Superior temporal gyrus (tissue), 1 donor: Measurements from ENCODE around the gene PGLYRP1.

Source experiments
- DNase-seq: peaks from one replicate; pipeline ENCODE4 v3.0.0-alpha.2; 2016; ENCODE audit errors: extremely low spot score

The PGLYRP1 gene

DNA sequence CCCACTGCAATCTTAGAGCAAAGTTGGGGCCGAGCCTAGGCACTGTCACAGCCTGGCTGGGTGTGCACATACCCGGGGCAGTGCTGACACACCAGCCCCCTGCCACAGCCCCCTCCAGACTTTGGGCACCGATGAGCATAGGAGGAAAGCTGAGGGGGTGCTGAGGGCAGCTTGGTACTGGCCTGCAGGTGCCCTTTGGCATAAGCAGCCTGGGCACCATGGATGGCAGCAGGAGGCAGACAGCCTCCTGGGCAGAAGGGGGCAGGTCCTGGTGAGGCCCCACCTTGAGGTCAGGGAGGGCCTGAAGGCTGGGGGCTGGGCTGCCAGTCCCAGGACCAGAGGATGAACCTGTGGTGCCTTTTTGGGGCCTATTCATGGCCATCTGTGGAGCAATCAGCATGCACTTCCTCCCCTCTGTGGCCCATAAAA, 9.8 kb upstream of the PGLYRP1 start:
- DNase-seq = no peak

DNA sequence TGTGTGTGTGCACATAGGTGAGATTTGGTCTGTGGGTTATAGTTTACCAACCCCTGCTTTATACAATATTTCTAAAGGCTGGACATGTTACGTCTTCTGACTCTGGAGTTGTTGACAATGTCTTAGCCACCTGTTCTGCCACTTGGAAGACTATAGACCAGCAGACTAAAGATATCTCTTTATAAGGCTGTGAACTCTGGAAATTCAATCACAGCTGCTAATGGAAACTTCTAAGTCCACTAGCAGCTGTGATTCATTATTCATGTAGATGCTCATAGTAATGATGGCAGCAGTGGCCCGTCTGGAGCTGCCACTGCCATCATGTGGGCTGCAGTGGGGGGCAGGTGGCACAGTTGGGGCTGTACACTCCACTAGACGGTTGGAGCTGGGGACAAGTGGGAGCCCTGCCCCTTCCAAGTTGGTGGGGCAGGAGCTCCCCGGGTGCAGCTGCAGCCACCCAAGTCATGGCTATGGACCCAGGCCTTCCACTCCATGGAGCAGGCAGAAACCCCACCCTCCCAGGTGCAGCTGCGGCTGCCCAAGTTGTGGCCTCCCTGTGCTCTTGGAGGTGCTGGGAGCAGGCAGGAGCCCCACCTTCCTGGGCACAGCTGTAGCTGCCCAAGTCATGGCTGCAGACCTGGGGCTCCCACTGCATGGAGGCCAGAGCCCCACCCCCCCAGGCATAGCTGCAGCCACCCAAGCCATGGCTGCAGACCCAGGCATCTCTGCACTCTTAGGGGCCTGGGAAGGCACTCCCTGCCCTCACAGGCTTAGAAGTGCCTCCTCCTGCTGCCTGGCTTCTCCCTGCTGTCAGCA, 9.1 kb upstream of the PGLYRP1 start:
- DNase-seq = no peak

DNA sequence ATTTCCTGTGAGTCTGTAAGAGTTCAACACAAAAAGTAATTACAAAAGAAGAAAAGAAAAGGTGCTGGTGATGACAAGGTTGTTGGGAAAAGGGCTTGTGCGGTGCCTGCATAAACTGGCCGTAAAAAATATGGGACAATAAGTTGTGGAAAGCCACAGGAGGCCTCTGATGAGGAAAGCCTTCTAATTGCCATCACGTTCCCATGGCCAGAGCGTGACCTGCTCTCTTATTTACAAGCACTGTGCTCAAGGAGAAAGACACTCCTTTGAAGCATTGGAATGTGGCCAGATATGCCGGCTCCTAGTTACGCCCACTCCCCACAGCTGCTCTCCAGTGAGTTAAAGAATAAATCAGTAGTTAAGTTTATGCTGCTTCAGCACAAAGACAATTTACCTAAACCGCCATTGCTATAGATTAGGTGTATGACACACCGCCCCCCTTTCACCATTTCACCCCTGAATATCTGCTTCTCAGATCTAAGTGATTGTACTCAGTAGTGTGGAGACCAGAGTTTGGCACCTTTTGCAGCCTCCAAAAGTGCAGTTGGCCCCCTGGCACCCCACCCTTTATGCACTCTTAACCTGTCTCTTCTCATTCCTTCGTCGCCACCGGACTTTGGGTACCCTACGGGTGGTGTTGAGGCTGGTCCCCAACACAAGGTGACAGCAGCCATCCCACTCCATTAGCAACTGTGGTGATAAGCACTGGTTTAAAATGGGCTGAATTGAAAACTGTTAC, 8.1 kb upstream of the PGLYRP1 start:
- no peak for DNase-seq

DNA sequence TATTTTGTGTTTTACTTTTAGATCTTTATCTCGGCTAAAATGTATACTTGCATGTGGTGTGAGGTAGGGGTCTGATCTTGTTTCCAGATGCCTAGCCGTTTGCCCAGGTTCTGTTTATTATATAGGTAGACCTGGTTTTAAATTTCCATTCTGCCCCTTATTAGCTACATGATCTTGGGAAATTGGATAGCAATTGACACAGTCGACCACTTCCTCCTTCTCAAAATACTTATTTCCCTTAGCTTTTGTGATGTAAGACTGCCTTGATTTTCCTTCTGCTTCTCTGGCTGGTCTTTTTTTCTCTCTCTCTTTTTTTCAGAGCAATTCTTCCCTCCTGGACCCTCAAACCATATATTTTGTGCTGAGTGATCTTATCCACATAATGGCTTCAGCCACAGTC, 3.0 kb upstream of the PGLYRP1 start:
- no peak for DNase-seq

DNA sequence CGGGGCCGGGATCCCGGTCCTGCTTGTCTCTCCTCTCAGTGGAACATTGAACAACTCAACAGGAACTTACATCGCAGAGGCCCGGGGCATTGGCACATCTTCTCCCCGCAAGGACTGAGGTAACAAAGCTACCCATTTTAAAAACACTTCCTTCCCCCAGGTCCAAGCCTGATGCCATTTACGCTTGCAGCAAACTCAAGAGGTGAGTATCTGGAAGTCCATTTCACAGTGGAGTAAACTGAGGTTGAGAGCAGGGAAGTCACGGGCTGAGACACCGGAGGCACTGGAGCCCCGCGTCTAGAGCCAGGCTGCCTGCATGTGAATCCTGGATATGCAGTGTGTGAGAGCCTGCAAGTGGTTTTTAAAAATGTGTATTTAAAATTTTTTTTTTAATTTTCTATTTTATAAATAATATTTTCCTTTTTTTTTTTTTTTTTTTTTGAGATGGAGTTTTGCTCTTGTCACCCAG, 492 bp upstream of the PGLYRP1 start:
- no peak for DNase-seq

DNA sequence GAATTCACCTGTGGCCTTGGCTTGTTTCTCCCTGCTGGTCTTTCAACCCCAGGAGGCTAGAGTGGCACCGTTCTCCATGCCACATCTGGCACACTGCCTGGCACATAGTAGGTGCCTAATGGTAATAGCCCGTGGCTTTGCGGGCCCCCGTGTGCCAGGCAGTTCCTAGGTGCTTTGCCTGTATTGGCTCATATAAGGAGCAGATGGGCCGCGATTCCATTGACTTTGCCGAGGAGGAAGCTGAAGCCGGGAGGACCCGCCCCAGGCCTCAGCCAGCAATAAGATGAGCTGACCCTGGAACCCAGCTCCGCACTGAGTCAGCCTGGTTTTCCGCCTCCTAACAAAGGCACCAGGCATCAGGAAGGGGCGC, 807 bp downstream of the PGLYRP1 start:
- DNase-seq = no peak

DNA sequence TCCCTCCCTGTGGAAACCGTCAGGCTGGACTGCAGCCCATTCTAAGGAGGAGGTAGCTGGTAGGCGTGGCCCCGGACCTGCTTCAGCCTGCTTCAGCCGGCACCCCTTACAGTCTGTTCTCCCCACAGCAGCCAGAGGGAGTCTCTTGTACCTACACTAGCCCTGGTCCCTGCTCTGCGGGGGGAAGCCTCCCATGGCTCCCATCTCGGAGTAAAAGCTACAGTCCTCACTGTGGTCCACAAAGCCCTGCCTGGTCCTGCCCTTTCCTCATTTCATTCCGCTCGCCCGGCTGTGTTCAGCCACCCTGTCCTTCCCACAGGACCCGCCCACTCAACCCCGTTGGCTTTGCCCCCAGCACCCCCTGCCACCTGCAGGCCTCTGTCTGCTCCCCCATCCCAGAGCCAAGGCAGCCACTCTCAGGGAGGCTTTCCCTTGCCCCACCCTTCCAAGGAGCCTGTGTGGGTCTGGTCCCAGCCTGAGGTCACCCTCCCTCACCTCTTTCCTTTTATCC, 1.3 kb downstream of the PGLYRP1 start:
- no peak for DNase-seq

DNA sequence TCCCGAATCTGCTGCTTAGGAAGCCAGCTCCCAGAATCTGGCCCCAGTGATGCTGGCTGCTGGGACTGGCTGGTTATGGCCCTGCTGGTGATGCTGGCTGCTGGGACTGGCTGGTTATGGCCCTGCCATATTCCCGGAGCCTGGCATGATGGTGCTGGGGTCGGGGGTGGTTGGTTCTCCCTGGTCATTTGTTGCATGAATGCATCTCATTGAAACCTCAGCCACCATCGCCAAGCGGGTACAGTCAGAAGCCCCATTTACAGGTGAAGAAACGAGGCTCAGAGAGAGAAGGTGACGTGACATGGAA, 2.1 kb downstream of the PGLYRP1 start:
- no peak for DNase-seq

DNA sequence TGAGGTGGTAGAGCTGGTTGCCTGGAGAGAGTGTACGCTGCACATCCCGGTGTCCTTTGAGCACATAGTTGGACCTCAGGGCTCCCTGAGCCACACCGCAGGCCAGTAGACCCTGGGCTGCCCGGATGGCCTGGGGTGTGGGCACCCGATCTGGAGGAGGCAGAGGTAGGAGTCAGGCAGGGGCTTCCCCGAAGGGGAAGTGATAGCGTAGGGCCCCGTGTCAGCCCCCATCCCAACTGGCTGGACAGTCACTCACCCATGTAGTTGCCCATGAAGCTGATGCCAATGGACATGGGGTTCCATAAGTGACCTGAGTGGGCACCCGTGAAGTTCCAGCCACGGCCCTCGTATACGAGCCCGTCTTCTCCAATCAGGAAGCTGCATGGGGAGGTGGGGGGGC, 3.6 kb downstream of the PGLYRP1 start:
- no peak for DNase-seq

DNA sequence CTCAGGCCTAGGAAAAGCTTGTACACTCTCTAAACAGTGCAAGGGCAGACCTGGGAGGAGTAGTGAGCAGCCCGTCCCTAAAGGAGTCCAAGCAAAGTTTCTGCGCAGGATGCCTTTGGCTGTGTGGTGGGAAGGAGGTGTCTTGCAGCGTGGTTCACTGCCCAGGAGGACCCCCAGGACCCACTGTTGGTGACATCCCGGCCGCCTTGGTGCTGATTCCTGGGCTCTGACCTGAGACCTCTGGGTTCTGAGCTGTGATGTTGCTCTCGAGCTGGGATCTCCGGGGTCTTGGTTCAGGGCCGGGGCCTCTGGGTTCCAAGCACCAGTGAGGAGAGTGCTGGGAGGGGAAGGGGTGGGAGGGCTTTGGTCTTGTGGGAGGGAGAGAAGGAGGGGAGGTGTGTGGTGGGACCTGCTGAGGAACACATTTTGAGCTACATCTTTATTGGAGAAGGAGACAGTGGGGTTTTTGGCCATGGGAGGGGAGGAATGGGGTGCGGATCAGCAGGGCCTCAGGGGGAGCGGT, 4.1 kb downstream of the PGLYRP1 start:
- no peak for DNase-seq

DNA sequence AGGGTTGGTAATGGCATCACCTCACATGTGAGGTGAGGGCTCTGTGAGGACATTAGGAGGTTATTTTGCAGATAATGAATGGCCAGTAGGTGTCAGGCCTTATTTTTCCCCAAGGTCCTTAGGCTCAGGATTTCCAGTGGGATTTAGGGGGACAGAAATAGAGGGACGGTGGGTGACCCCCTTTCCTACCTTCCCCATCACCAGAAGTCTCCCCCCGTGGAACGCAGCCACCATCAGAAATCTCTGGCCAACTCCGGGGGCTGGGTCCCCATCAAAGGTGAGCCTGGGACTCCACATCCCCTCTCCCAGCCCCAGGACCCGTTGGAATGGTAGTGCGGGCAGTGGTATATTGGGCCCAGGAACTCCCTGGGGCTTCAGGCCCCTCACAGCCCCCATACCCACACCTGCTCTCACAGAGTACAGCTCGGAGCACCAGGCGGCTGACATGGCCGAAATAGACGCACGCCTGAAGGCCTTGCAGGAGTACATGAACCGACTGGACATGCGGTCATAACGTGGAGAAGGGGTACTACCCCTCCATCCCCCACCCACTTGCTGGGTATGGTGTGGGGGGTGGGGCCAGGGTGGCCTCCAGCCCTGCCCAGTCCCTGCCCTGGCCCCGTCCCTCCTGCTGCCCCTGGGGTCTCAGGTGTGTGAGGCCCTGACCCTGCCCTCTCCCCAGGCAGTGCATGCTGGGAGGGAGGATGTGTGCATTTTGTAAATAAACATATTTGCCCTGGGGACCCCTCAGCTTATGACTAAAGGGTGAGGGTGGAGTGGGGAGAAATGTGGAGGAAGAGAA, 4.8 kb downstream of the PGLYRP1 start:
- no peak for DNase-seq

DNA sequence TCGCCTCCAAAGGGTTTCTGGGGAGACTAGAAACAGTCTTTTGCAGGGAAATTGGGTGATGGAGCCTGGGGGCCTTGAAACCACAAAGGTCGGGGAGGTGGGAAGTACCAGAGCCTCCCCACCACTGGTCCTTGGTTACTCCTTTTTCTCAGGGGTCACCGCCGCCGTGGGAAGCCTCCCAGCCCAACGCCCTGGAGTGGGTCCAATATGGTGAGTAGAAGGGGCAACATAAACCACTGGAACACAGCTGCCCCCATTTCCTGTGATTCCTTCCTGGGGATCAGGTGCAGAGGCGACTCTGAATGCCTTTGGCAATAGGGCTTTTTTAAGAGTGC, 5.8 kb downstream of the PGLYRP1 start:
- no peak for DNase-seq

DNA sequence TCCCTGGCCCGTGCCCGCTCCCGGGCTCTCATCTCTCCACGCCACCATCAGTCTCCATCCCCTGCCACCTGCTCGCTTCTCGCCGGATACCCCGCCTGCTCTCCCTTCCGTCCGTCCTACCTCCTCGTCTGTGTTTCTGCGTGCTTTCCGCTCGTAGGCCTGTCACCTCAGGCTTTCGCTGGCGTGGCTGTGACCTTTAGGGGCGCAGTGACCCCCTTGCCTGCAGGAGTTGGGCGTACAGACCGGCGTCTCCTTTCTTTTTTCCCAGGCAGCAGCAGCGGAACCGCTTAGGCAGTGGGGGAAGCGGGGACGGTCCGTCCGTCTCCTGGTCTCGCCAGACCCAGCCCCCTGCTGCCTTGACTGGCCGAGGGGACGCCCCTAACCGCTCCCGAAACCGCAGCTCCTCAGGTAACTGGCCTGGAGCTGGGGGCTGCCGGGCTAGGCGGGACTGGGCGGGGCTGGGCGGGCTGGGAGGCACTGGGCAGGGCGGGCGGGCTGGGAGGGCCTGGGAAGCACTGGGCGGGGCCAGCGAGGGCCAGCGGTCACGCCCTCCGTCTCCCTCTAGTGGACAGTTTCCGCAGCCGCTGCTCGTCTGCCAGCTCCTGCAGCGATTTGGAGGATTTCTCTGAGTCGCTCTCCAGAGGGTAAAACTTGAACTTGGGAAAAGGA, 6.3 kb downstream of the PGLYRP1 start:
- DNase-seq = peak; percentile 89

DNA sequence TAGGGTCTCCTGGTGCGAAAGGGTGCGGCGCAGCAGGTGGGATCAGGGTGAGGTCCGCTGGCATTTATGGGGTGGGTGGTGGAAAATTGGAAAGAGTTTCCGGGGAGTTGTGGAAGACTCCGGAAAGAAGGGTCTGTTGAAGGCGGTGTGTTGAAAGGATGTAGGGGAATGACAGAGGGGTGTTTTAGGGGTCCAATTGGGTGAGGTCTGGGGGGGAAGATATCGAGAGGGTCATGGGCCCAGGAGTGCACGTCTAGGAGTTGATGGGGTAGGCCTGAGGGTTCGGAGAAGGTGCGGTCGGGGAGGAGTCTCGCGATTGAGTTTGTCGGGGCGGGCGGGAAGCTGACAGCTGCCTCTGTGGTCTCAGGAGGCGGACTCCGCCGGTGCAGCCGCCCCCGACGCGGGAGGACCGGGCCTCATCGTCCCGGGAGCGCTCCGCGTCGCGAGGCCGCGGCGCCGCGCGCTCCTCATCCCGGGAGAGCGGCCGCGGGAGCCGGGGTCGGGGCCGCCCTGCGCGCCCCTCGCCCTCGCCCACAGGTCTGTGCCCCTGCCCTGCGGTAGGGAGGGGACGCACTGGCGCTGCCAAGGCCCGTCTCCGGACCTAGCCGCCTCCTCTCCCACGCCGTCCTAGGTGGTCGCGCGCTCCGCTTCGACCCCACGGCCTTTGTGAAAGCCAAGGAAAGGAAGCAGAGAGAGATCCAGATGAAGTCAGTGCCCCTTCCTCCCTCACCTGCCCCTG, 7.0 kb downstream of the PGLYRP1 start:
- DNase-seq = no peak

DNA sequence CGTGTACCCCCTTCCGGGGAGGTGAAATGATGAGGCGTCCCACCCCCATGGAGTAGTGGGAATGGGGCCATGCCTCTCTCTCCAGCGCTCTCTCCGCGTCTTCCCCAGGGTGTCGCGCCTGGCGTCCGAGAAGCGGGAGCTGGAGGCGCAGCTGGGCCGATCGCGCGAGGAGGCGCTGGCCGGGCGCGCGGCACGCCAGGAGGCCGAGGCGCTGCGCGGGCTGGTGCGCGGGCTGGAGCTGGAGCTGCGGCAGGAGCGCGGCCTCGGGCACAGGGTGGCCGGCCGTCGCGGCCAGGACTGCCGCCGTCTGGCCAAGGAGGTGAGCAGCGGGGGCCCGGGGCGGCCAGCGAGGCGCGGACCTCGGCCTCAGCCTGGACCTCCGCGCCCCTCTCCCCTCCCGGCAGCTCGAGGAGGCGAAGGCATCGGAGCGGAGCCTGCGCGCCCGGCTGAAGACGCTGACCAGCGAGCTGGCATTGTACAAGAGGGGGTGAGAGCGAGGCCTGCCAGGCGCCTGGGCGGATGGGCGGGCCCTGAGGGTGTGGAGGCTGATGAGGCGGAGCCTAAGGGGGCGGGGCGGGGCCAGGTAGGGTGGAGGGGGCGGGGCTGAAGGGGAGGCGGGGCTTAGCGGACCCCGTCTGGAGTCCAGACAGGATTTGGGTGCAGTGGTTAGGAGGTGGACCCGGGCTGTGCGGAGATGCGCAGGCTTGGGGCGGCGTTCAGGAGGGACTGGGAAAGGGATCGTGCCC, 7.7 kb downstream of the PGLYRP1 start:
- DNase-seq = no peak

DNA sequence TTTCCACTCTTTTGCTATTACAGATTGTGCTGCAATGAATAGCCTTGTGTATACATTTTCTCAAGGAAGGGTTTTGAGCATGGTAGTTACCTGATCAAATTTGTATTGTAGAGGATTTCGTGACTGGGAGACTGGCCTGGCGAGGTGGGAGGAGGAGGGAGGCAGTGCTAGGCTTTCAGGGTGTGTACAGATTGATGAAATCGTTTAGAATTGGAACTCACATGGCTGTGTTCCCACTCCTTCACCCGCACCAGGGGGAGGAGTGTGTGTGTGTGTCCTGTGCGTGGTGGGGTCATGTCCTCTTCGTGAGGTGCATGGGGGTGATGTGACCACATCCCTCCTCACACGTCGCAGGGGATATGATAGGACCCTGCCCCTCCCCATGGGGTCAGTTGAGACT, 8.3 kb downstream of the PGLYRP1 start:
- peak; percentile 15 for DNase-seq

DNA sequence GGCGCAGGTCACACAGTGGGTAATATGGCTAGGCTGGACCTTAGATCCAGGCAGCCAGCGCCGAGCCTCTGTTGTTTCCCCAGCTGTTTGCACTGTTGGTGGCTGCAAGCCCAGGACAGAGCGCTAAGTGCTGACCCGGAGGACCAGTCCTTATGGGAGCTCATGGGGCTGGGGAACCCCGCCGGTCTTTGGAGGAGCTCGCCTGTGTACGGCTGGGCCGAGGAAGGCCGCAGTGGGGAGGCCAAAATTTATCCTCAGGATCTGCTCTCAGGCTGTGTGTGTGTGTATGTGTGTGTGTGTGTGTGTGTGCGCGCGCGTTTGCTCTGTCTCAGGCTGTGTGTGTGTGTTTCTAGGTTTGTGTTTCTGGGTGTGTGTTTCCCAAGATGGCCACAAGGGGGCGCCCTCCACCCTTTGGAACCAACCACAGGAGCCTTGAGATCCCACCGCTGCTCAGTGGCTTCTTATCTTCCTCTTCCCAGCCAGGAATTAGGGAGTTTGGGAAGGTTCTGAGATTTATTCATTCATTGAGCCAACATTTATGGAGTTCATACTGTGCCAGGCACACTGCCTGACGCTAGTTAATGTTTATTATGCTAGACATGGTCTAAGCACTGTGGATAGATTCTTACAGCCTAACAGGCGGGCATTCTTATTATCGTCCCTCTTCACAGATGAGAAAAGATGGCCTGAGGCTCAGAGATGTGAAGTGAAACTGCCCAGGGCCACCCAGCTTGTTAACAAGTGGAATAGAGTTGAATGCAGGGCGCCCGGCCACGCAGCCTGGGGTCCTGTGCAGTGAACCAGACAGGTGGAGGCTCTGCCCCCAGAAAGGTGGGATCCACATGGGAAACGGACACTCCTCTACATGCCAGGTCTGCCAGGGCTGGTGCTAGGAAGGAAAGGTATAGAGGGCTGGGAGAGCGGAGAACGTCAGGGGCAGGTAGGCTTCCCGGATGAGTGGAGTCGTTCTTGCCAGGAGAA, 13.0 kb downstream of the PGLYRP1 start:
- peak; percentile 88 for DNase-seq

DNA sequence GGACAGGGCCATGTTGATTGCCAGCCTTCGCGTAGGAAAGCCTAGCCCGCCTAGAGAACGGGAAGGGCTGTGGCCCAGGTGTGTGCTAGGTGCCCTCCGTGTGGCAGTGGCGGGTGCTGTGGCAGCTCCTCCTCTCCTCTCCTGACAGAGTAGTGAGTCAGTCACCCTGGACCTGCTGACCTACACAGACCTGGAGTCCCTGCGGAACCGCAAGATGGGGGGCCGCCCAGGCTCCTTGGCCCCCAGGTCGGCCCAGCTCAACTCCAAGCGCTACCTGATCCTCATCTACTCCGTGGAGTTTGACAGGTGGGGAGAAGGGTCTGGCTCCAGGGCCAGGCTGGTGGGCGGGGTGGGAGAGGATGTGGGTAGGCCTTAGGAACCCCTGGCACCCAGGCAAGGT, 16.4 kb downstream of the PGLYRP1 start:
- no peak for DNase-seq

DNA sequence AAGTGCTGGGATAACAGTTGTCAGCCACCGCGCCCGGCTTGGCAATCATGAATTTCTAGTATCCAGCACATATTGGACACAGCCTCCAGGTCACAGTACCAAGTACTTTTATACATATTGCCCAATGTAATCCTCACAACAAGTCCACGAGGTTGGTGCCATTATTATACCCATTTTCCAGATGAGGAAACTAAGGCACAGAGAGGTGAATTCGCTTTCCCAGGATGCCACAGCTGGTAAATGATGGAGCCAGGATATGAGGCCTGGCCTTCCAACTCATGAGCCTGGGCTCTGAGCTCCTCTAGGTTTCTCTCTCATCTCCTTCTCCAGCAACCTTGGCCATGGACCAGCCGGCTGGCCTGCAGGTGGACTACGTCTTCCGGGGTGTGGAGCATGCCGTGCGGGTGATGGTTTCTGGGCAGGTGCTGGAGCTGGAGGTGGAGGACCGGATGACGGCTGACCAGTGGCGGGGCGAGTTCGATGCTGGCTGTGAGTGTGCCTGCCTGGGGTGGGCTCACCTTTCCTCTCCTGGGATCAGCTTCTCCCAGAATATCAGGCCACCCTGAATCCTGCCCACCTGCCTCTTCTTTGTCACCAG, 20.1 kb downstream of the PGLYRP1 start:
- DNase-seq = no peak
